ENCODE measurements around the gene CEACAM20.
"Not testable (repeated sequence)": the region's sequence is repeated elsewhere in the genome, so short reads cannot be mapped to it uniquely, and the experiment has no call there.

CEACAM20 gene

GRCh38 chr19:44512326-44513298, 16.9 kb downstream of the CEACAM20 start:
- peak; percentile 29 for DNase-seq
- in situ Hi-C loops (cut with HindIII; ENCODE audit: low pct_ligation_motif_present, low pct_unique_long_range_greater_than_20kb, low sequenced_read_pairs), result no loop called here

GRCh38 chr19:44509478-44509877, 20.0 kb downstream of the CEACAM20 start:
- no peak for DNase-seq
- in situ Hi-C loops (cut with HindIII; ENCODE audit: low pct_ligation_motif_present, low pct_unique_long_range_greater_than_20kb, low sequenced_read_pairs), result no loop called here

- in situ Hi-C loops (cut with HindIII; ENCODE audit: low pct_ligation_motif_present, low pct_unique_long_range_greater_than_20kb, low sequenced_read_pairs), result no loop called here
- peak; percentile 91 for DNase-seq
Measured at GRCh38 chr19:44499962-44500949, 29.2 kb downstream of the CEACAM20 start, which contains the start of gene ZNF180. TSS of gene ZNF180 (minus strand) at chr19:44500522. CDS start at chr19:44497334, 3,188 bp downstream.

- in situ Hi-C loops (cut with HindIII; ENCODE audit: low pct_ligation_motif_present, low pct_unique_long_range_greater_than_20kb, low sequenced_read_pairs), result no loop called here
- peak; percentile 1 for DNase-seq
Measured at GRCh38 chr19:44499559-44499958, 29.9 kb downstream of the CEACAM20 start.

- in situ Hi-C loops (cut with HindIII; ENCODE audit: low pct_ligation_motif_present, low pct_unique_long_range_greater_than_20kb, low sequenced_read_pairs), result no loop called here
- no peak for DNase-seq
Measured at GRCh38 chr19:44498988-44499387, 30.5 kb downstream of the CEACAM20 start.

- DNase-seq, result no peak
- in situ Hi-C loops (cut with HindIII; ENCODE audit: low pct_ligation_motif_present, low pct_unique_long_range_greater_than_20kb, low sequenced_read_pairs), result no loop called here
Measured at GRCh38 chr19:44496711-44497110, 32.8 kb downstream of the CEACAM20 start.

- in situ Hi-C loops (cut with HindIII; ENCODE audit: low pct_ligation_motif_present, low pct_unique_long_range_greater_than_20kb, low sequenced_read_pairs), result no loop called here
- DNase-seq, result peak; percentile 14
Measured at GRCh38 chr19:44476559-44477408, 52.7 kb downstream of the CEACAM20 start.

- in situ Hi-C loops (cut with HindIII; ENCODE audit: low pct_ligation_motif_present, low pct_unique_long_range_greater_than_20kb, low sequenced_read_pairs); DNase-seq: not testable (repeated sequence)
Measured at GRCh38 chr19:44468730-44469129, 60.7 kb downstream of the CEACAM20 start.

- in situ Hi-C loops (cut with HindIII; ENCODE audit: low pct_ligation_motif_present, low pct_unique_long_range_greater_than_20kb, low sequenced_read_pairs); DNase-seq: not testable (repeated sequence)
Measured at GRCh38 chr19:44462600-44463286, 66.7 kb downstream of the CEACAM20 start.
